GM23248 (cell line): ENCODE measurements around the gene PPFIBP1. TPM values are rescaled to one million over a fixed set of nuclear protein-coding genes. Genes with fewer than 3 reads are reported as not detected.

Experiments used
- DNase-seq: peaks from one replicate; pipeline ENCODE4 v3.0.0-alpha.2; 2015
- H2AFZ ChIP-seq: fragments of 200-600 bp; sonication (generic); 2 replicates; pipeline ENCODE4 v1.6.1; 2016; ENCODE audit warnings: antibody characterized with exemption
- H3F3A ChIP-seq: fragments of 200-600 bp; sonication (generic); 2 replicates; pipeline ENCODE4 v1.6.1; 2016; ENCODE audit warnings: mild to moderate bottlenecking, antibody characterized with exemption, mixed run types; ENCODE audit not compliant: insufficient read depth
- H3K27ac ChIP-seq: fragments of 200-600 bp; sonication (generic); 2 replicates; pipeline ENCODE4 v1.5.1; 2016; ENCODE audit warnings: mild to moderate bottlenecking
- H3K27me3 ChIP-seq: fragments of 200-600 bp; sonication (generic); replicated peaks from 2 replicates; pipeline ENCODE4 v1.6.1; 2016; ENCODE audit warnings: mild to moderate bottlenecking; ENCODE audit not compliant: insufficient read depth
- H3K36me3 ChIP-seq: fragments of 200-600 bp; sonication (generic); 2 replicates; pipeline ENCODE4 v1.6.1; 2016; ENCODE audit warnings: low read depth, mild to moderate bottlenecking
- H3K4me1 ChIP-seq: fragments of 200-600 bp; sonication (generic); 2 replicates; pipeline ENCODE4 v1.6.1; 2016; ENCODE audit warnings: mild to moderate bottlenecking; ENCODE audit not compliant: insufficient read depth
- H3K4me2 ChIP-seq: fragments of 200-600 bp; sonication (generic); one replicate; pipeline ENCODE4 v1.6.1; 2016; ENCODE audit warnings: mild to moderate bottlenecking; ENCODE audit not compliant: unreplicated experiment
- H3K4me3 ChIP-seq: fragments of 200-600 bp; sonication (generic); 2 replicates; pipeline ENCODE4 v1.5.1; 2016; ENCODE audit warnings: mild to moderate bottlenecking
- H3K79me2 ChIP-seq: fragments of 200-600 bp; sonication (generic); 2 replicates; pipeline ENCODE4 v1.6.1; 2016; ENCODE audit warnings: mild to moderate bottlenecking; ENCODE audit not compliant: insufficient read depth
- H3K9ac ChIP-seq: fragments of 200-600 bp; sonication (generic); 2 replicates; pipeline ENCODE4 v1.6.1; 2016; ENCODE audit warnings: mild to moderate bottlenecking
- H3K9me2 ChIP-seq: fragments of 200-600 bp; sonication (generic); 2 replicates; pipeline ENCODE4 v1.6.1; 2016; ENCODE audit warnings: mixed run types, mild to moderate bottlenecking, moderate library complexity; ENCODE audit not compliant: insufficient read depth
- H3K9me3 ChIP-seq: fragments of 200-600 bp; sonication (generic); one replicate; pipeline ENCODE4 v1.6.1; 2017; ENCODE audit warnings: low read depth
- H4K20me1 ChIP-seq: fragments of 200-600 bp; sonication (generic); 2 replicates; pipeline ENCODE4 v1.6.0; 2016; ENCODE audit not compliant: insufficient read depth
- EZH2 ChIP-seq: fragments of 200-600 bp; sonication (generic); IDR thresholded peaks from 2 replicates; pipeline ENCODE4 v1.6.1; 2018; ENCODE audit warnings: antibody characterized with exemption, mild to moderate bottlenecking; ENCODE audit not compliant: insufficient read depth, poor library complexity, severe bottlenecking
- EZH2phosphoT487 ChIP-seq: fragments of 200-600 bp; sonication (generic); IDR thresholded peaks from 2 replicates; pipeline ENCODE4 v1.6.1; 2018; ENCODE audit warnings: antibody characterized with exemption, moderate library complexity, mild to moderate bottlenecking, low read depth; ENCODE audit not compliant: insufficient read depth
- WGBS, 2 experiments: methylation state at CpG; one replicate each; pipeline ENCODE4 v1.1.6; 2015 to 2017; ENCODE audit warnings: low lambda C conversion rate in 2 of 2, low coverage in 1 of 2; ENCODE audit errors: missing lambda C conversion rate in 2 of 2; 5-methylcytosine and 5-hydroxymethylcytosine counted together
- in situ Hi-C: fragments of 300-500 bp; cut with MboI; formaldehyde crosslinking; loops from 2 replicates; pipeline ENCODE4 v1.15.0; 2020
- polyA plus RNA-seq: library from polyadenylated mRNA; unstranded; fragments of >200 nt; fragmentation: Nextera tagmentation; extraction: Ambion mirVana; gene quantifications from 2 replicates; pipeline ENCODE4 v1.2.1, GENCODE V29; 2016
- total RNA-seq: library from RNA; depleted of rRNA; stranded (reverse); fragments of >200 nt; shearing (Covaris generic); gene quantifications from 2 replicates; pipeline ENCODE4 v1.2.3, GENCODE V29; 2014

Gene PPFIBP1
- total and polyA plus RNA-seq, 2 experiments from 2014 or later = 86.0 to 101 TPM

DNA sequence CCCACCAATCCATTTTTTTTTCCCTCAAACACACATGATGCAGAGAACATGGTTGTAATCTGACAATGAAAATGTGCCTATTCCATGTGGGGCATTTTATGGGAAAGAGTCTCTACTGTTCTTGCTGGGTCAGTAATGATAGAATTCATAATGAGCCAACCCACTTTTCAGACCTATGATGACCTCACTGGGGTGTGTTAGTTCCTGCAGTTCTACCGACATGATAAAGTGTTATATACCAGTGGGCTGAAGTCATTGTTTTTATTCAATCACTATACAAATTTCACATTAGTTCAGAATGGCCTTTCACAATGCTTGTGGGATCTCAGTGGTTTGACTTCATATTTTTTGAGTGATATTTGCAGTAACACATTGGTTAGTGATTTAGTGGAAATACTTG, 47.5 kb downstream of the PPFIBP1 start:
- H3K27ac ChIP-seq = peak overlapping the region; percentile 98
- no peak overlapping the region for H2AFZ ChIP-seq
- no peaks in the 10 kb centered on the region for H3K36me3 ChIP-seq
- peaks cover 91% of the 10 kb centered on the region for H3K79me2 ChIP-seq
- H4K20me1 ChIP-seq = no peaks in the 10 kb centered on the region
- peaks cover 74% of the 10 kb centered on the region for H3K4me1 ChIP-seq
- peak overlapping the region; percentile 59 for H3K4me2 ChIP-seq
- 0 to 4% methylated on average over 1 of the region's 1 CpG for WGBS, 2 experiments
- H3K9ac ChIP-seq = peak overlapping the region; percentile 50
- H3K4me3 ChIP-seq = no peak overlapping the region
- TF ChIP-seq EZH2phosphoT487 = 0 out of 2 replicates have a peak, but pooled peaks have one; percentile 41
- no peak for TF ChIP-seq EZH2
- no peaks in the 10 kb centered on the region for H3K27me3 ChIP-seq
- H3F3A ChIP-seq = peaks cover 48% of the 10 kb centered on the region
- H3K9me2 ChIP-seq = no peaks in the 10 kb centered on the region
- in situ Hi-C loops = no loop called here
- DNase-seq = peak; percentile 94
- no peaks in the 10 kb centered on the region for H3K9me3 ChIP-seq

DNA sequence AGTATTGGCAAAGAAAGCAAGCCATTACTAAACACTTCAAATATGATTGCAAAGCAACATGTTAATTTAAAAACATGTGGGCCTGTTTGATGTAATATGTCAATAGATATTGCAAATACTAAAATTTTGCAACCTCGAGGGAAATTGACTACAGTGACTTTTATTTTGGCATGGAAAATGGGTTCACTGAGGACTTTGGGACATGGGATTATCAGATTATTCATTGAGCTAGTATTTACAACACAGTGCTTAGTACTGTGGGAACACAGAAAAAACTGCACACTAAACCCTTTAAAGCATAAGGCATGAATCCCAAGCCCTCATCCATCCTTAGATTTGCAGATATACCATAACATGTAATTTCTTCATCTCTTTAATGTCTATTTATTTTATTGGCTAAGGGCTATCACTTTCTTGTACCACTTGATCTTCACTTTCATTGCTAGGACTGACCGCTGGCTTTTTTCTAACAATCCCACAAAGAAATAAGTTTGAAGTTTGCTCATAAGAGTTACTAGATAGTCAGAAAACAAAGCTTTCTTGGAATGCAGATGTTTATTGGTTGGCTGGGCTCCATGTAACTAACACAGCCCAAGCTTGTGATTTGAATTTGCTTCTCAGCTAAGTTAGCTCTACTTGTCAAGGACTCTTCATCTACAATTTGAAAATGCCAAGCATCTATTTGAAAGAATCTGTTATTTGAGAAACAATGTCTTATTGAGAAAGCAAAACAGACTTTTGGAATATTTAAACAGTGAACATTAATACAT, 48.7 kb downstream of the PPFIBP1 start:
- no peak overlapping the region for H3K4me3 ChIP-seq
- H3K27me3 ChIP-seq = no peaks in the 10 kb centered on the region
- in situ Hi-C loops = no loop called here
- WGBS, 2 experiments = 26 to 31% methylated on average over 2 of the region's 2 CpGs
- peak overlapping the region; percentile 34 for H3K4me2 ChIP-seq
- DNase-seq = peak; percentile 63
- H4K20me1 ChIP-seq = no peaks in the 10 kb centered on the region
- H3K36me3 ChIP-seq = no peaks in the 10 kb centered on the region
- H3K9me2 ChIP-seq = no peaks in the 10 kb centered on the region
- H2AFZ ChIP-seq = no peak overlapping the region
- peaks cover 60% of the 10 kb centered on the region for H3F3A ChIP-seq
- H3K27ac ChIP-seq = peak overlapping the region; percentile 98
- H3K9me3 ChIP-seq = no peaks in the 10 kb centered on the region
- TF ChIP-seq EZH2 = no peak
- TF ChIP-seq EZH2phosphoT487 = no peak
- H3K9ac ChIP-seq = peak overlapping the region; percentile 49
- H3K79me2 ChIP-seq = peaks cover 91% of the 10 kb centered on the region
- H3K4me1 ChIP-seq = peaks cover 85% of the 10 kb centered on the region

DNA sequence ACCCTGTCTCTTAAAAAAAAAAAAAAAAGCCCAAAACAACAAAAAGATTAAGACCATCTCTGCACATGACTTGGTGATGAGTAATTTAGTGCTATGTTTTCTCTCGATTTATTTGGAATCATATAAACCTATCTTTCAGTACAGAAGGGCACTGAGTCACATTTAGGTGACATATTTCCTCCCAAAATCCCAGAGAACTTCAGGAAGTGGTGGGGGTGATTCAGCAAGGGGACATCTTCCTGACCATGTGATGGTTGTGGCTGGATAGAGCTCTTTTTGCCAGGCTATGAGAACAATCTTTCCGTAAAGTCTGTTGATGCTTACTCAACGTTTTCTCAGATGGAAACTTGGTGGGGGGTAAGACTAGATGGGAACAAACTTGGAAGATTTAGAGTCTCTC, 50.0 kb downstream of the PPFIBP1 start:
- peaks cover 82% of the 10 kb centered on the region for H3K4me1 ChIP-seq
- peak overlapping the region; percentile 89 for H3K4me2 ChIP-seq
- no peak for TF ChIP-seq EZH2phosphoT487
- TF ChIP-seq EZH2 = no peak
- peak overlapping the region; percentile 98 for H3K27ac ChIP-seq
- H3K9ac ChIP-seq = peak overlapping the region; percentile 75
- H3K27me3 ChIP-seq = no peaks in the 10 kb centered on the region
- no peak overlapping the region for H2AFZ ChIP-seq
- peak; percentile 95 for DNase-seq
- peak overlapping the region; percentile 30 for H3K4me3 ChIP-seq
- in situ Hi-C loops = no loop called here
- H3K9me2 ChIP-seq = no peaks in the 10 kb centered on the region
- 0% methylated on average over 3 of the region's 3 CpGs for WGBS, 2 experiments
- no peaks in the 10 kb centered on the region for H3K9me3 ChIP-seq
- no peaks in the 10 kb centered on the region for H4K20me1 ChIP-seq
- H3K79me2 ChIP-seq = peaks cover 91% of the 10 kb centered on the region
- peaks cover 63% of the 10 kb centered on the region for H3F3A ChIP-seq
- peaks cover 1% of the 10 kb centered on the region; the same call in 1 of the 2 replicates for H3K36me3 ChIP-seq

DNA sequence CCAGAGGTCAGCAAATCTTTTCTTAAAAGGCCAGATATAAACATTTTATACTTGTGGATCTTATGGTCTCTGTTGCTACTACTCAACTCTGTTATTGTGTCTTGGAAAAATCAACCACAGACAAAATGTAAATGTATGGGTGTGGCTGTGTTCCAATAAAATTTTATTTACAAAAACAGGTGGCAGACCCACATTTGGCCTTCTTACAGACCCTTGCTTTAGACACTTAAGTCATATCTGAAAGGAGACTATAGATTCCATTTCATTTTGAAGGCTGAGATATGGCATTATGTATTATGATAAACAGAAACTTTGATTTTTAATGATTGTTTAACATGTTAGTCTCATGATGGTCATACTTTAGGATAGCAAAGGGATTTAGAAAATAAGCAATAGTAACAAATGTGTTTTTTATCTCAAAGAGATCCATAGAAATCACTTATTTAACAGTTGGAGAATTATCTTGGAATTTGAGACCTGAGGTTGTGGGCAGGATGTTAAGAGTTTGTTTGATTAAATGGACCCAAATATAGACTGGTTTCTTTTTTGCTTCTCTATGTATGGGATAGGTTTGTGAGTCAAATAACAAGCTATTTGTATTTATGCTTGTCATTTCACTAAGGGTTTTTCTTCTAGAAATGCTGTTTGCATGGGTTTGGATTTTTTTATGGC, 51.2 kb downstream of the PPFIBP1 start:
- H2AFZ ChIP-seq = no peak overlapping the region
- peak overlapping the region; percentile 52 for H3K4me3 ChIP-seq
- H3F3A ChIP-seq = peaks cover 63% of the 10 kb centered on the region
- H3K27ac ChIP-seq = peak overlapping the region; percentile 98
- in situ Hi-C loops = no loop called here
- no peaks in the 10 kb centered on the region for H4K20me1 ChIP-seq
- no peak for DNase-seq
- TF ChIP-seq EZH2phosphoT487 (no peak), EZH2 (no peak)
- H3K4me2 ChIP-seq = peak overlapping the region; percentile 89
- H3K36me3 ChIP-seq = peaks cover 8% of the 10 kb centered on the region
- H3K27me3 ChIP-seq = no peaks in the 10 kb centered on the region
- peaks cover 72% of the 10 kb centered on the region for H3K4me1 ChIP-seq
- H3K9ac ChIP-seq = peak overlapping the region; percentile 75
- H3K9me2 ChIP-seq = no peaks in the 10 kb centered on the region
- peaks cover 91% of the 10 kb centered on the region for H3K79me2 ChIP-seq
- no peaks in the 10 kb centered on the region for H3K9me3 ChIP-seq
